ENCODE measurements around the gene PPP1R8.

Gene PPP1R8

GRCh38 chr1:27877115-27877416 lies 46.5 kb downstream of the PPP1R8 start:
- FAIRE-seq, result no peak
- DNase-seq (ENCODE audit: insufficient read length), result no peak
- TF ChIP-seq POLR2A (IDR thresholded peaks at IDR 0.05; ENCODE audit: low read depth, low read length) (no peak), TAF1 (IDR thresholded peaks at IDR 0.05; ENCODE audit: borderline replicate concordance, low read depth, low read length) (no peak), POLR2AphosphoS5 (IDR thresholded peaks at IDR 0.05; ENCODE audit: low read depth, low read length) (no peak)

- DNase-seq (ENCODE audit: insufficient read length) (no peak), FAIRE-seq (no peak)
- no peak for TF ChIP-seq POLR2A (IDR thresholded peaks at IDR 0.05; ENCODE audit: low read depth, low read length)
- TF ChIP-seq POLR2AphosphoS5 (IDR thresholded peaks at IDR 0.05; ENCODE audit: low read depth, low read length), result no peak
- TF ChIP-seq TAF1 (IDR thresholded peaks at IDR 0.05; ENCODE audit: borderline replicate concordance, low read depth, low read length), result no peak
These were observed 47.5 kb downstream of the PPP1R8 start for GRCh38 chr1:27878039-27878438.

- TF ChIP-seq TAF1 (IDR thresholded peaks at IDR 0.05; ENCODE audit: borderline replicate concordance, low read depth, low read length) (no peak), POLR2A (IDR thresholded peaks at IDR 0.05; ENCODE audit: low read depth, low read length) (no peak), POLR2AphosphoS5 (IDR thresholded peaks at IDR 0.05; ENCODE audit: low read depth, low read length) (no peak)
- no peak for FAIRE-seq
- DNase-seq (ENCODE audit: insufficient read length), result no peak
These were observed 48.3 kb downstream of the PPP1R8 start for GRCh38 chr1:27878787-27879335.

- FAIRE-seq, result no peak
- TF ChIP-seq POLR2AphosphoS5 (IDR thresholded peaks at IDR 0.05; ENCODE audit: low read depth, low read length) (no peak; the same call in 1 of the 2 replicates), POLR2A (IDR thresholded peaks at IDR 0.05; ENCODE audit: low read depth, low read length) (no peak), TAF1 (IDR thresholded peaks at IDR 0.05; ENCODE audit: borderline replicate concordance, low read depth, low read length) (no peak)
- DNase-seq (ENCODE audit: insufficient read length), result no peak
These were observed 48.9 kb downstream of the PPP1R8 start for GRCh38 chr1:27879374-27880082.

GRCh38 chr1:27882543-27882903 lies 51.9 kb downstream of the PPP1R8 start:
- no peak for FAIRE-seq
- no peak; the same call in 1 of the 2 replicates for TF ChIP-seq POLR2A (IDR thresholded peaks at IDR 0.05; ENCODE audit: low read depth, low read length)
- no peak for TF ChIP-seq POLR2AphosphoS5 (IDR thresholded peaks at IDR 0.05; ENCODE audit: low read depth, low read length)
- TF ChIP-seq TAF1 (IDR thresholded peaks at IDR 0.05; ENCODE audit: borderline replicate concordance, low read depth, low read length), result no peak

GRCh38 chr1:27883536-27883935 lies 53.0 kb downstream of the PPP1R8 start:
- no peak for DNase-seq (ENCODE audit: insufficient read length)
- TF ChIP-seq TAF1 (IDR thresholded peaks at IDR 0.05; ENCODE audit: borderline replicate concordance, low read depth, low read length) (no peak), POLR2AphosphoS5 (IDR thresholded peaks at IDR 0.05; ENCODE audit: low read depth, low read length) (no peak), POLR2A (IDR thresholded peaks at IDR 0.05; ENCODE audit: low read depth, low read length) (no peak)
- no peak for FAIRE-seq

More at GRCh38 chr1:27882543-27882903, 51.9 kb downstream of the PPP1R8 start:
- DNase-seq (ENCODE audit: insufficient read length), result no peak

GRCh38 chr1:27884006-27884954 lies 53.7 kb downstream of the PPP1R8 start:
- TF ChIP-seq POLR2AphosphoS5 (IDR thresholded peaks at IDR 0.05; ENCODE audit: low read depth, low read length), result peak; percentile 35; the same call in 1 of the 2 replicates
- no peak for TF ChIP-seq TAF1 (IDR thresholded peaks at IDR 0.05; ENCODE audit: borderline replicate concordance, low read depth, low read length)
- FAIRE-seq (peak; percentile 91), DNase-seq (ENCODE audit: insufficient read length) (no peak)

GRCh38 chr1:27885114-27885528 lies 54.5 kb downstream of the PPP1R8 start:
- DNase-seq (ENCODE audit: insufficient read length) (no peak), FAIRE-seq (no peak)
- TF ChIP-seq POLR2A (IDR thresholded peaks at IDR 0.05; ENCODE audit: low read depth, low read length), result no peak
- no peak; the same call in 1 of the 2 replicates for TF ChIP-seq POLR2AphosphoS5 (IDR thresholded peaks at IDR 0.05; ENCODE audit: low read depth, low read length)
- TF ChIP-seq TAF1 (IDR thresholded peaks at IDR 0.05; ENCODE audit: borderline replicate concordance, low read depth, low read length), result no peak

- TF ChIP-seq TAF1 (IDR thresholded peaks at IDR 0.05; ENCODE audit: borderline replicate concordance, low read depth, low read length) (no peak), POLR2AphosphoS5 (IDR thresholded peaks at IDR 0.05; ENCODE audit: low read depth, low read length) (no peak), POLR2A (IDR thresholded peaks at IDR 0.05; ENCODE audit: low read depth, low read length) (no peak)
- DNase-seq (ENCODE audit: insufficient read length) (no peak), FAIRE-seq (no peak)
These were observed 55.2 kb downstream of the PPP1R8 start for GRCh38 chr1:27885621-27886352.

GRCh38 chr1:27886353-27886679 lies 55.7 kb downstream of the PPP1R8 start:
- DNase-seq (ENCODE audit: insufficient read length), result no peak
- TF ChIP-seq POLR2AphosphoS5 (IDR thresholded peaks at IDR 0.05; ENCODE audit: low read depth, low read length) (no peak), POLR2A (IDR thresholded peaks at IDR 0.05; ENCODE audit: low read depth, low read length) (no peak), TAF1 (IDR thresholded peaks at IDR 0.05; ENCODE audit: borderline replicate concordance, low read depth, low read length) (no peak)
- FAIRE-seq, result no peak

- TF ChIP-seq POLR2A (IDR thresholded peaks at IDR 0.05; ENCODE audit: low read depth, low read length) (no peak), POLR2AphosphoS5 (IDR thresholded peaks at IDR 0.05; ENCODE audit: low read depth, low read length) (peak; percentile 32; the same call in 1 of the 2 replicates)
- DNase-seq (ENCODE audit: insufficient read length), result no peak
- FAIRE-seq, result no peak
These were observed 56.2 kb downstream of the PPP1R8 start for GRCh38 chr1:27886744-27887143.

Data from GM12892 (cell line).